ENCODE measurements around the gene LTBP2.

Gene LTBP2

GRCh38 chr14:74511966-74512830 is 99.8 kb downstream of the LTBP2 start:
- Histone ChIP-seq H3F3A (ENCODE audit: insufficient read depth, low read length) (no peaks in the 10 kb centered on the region), H3K4me2 (ENCODE audit: low read depth, low read length) (no peak overlapping the region), H3K9ac (ENCODE audit: low read length) (no peak overlapping the region), H3K9me2 (replicated peaks; ENCODE audit: insufficient read depth, low read length) (no peaks in the 10 kb centered on the region), H3K27ac (ENCODE audit: low read length) (no peak overlapping the region), H3K27me3 (replicated peaks; ENCODE audit: insufficient read depth, low read length) (peaks cover 59% of the 10 kb centered on the region), H3K4me3 (ENCODE audit: low read length) (no peak overlapping the region), H3K9me3 (replicated peaks; ENCODE audit: insufficient read depth, low read length) (no peaks in the 10 kb centered on the region), H3K4me1 (ENCODE audit: low read length) (no peaks in the 10 kb centered on the region), H2AFZ (ENCODE audit: low read length) (no peak overlapping the region), H3K36me3 (replicated peaks; ENCODE audit: insufficient read depth, low read length) (no peaks in the 10 kb centered on the region), H3K79me2 (ENCODE audit: low read length) (no peaks in the 10 kb centered on the region), H4K20me1 (ENCODE audit: insufficient read depth, low read length) (no peaks in the 10 kb centered on the region)
- DNase-seq, result no peak
- TF ChIP-seq EZH2phosphoT487 (IDR thresholded peaks at IDR 0.05; ENCODE audit: low read length) (no peak), CTCF (IDR thresholded peaks at IDR 0.05; ENCODE audit: low read length) (no peak), EZH2 (optimal IDR thresholded peaks at IDR 0.05; ENCODE audit: low read depth, low read length) (no peak)

- Histone ChIP-seq H3K4me3 (ENCODE audit: low read length) (no peak overlapping the region), H3K79me2 (ENCODE audit: low read length) (no peaks in the 10 kb centered on the region), H3K36me3 (replicated peaks; ENCODE audit: insufficient read depth, low read length) (no peaks in the 10 kb centered on the region), H3K4me1 (ENCODE audit: low read length) (no peaks in the 10 kb centered on the region), H3K27ac (ENCODE audit: low read length) (no peak overlapping the region), H3K27me3 (replicated peaks; ENCODE audit: insufficient read depth, low read length) (peaks cover 50% of the 10 kb centered on the region), H3K9ac (ENCODE audit: low read length) (no peak overlapping the region), H3F3A (ENCODE audit: insufficient read depth, low read length) (no peaks in the 10 kb centered on the region), H2AFZ (ENCODE audit: low read length) (no peak overlapping the region), H3K9me3 (replicated peaks; ENCODE audit: insufficient read depth, low read length) (no peaks in the 10 kb centered on the region), H3K4me2 (ENCODE audit: low read depth, low read length) (no peak overlapping the region), H4K20me1 (ENCODE audit: insufficient read depth, low read length) (no peaks in the 10 kb centered on the region), H3K9me2 (replicated peaks; ENCODE audit: insufficient read depth, low read length) (no peaks in the 10 kb centered on the region)
- DNase-seq, result no peak
- TF ChIP-seq CTCF (IDR thresholded peaks at IDR 0.05; ENCODE audit: low read length) (no peak), EZH2phosphoT487 (IDR thresholded peaks at IDR 0.05; ENCODE audit: low read length) (no peak), EZH2 (optimal IDR thresholded peaks at IDR 0.05; ENCODE audit: low read depth, low read length) (no peak)
Observed at GRCh38 chr14:74510959-74511409, 101.1 kb downstream of the LTBP2 start.

- Histone ChIP-seq H2AFZ (ENCODE audit: low read length) (no peak overlapping the region), H3K4me2 (ENCODE audit: low read depth, low read length) (no peak overlapping the region), H3K79me2 (ENCODE audit: low read length) (no peaks in the 10 kb centered on the region), H3K9ac (ENCODE audit: low read length) (no peak overlapping the region), H3K9me2 (replicated peaks; ENCODE audit: insufficient read depth, low read length) (no peaks in the 10 kb centered on the region), H3K4me1 (ENCODE audit: low read length) (no peaks in the 10 kb centered on the region), H3F3A (ENCODE audit: insufficient read depth, low read length) (no peaks in the 10 kb centered on the region), H3K4me3 (ENCODE audit: low read length) (no peak overlapping the region), H4K20me1 (ENCODE audit: insufficient read depth, low read length) (no peaks in the 10 kb centered on the region), H3K27me3 (replicated peaks; ENCODE audit: insufficient read depth, low read length) (peaks cover 44% of the 10 kb centered on the region), H3K36me3 (replicated peaks; ENCODE audit: insufficient read depth, low read length) (no peaks in the 10 kb centered on the region), H3K27ac (ENCODE audit: low read length) (no peak overlapping the region), H3K9me3 (replicated peaks; ENCODE audit: insufficient read depth, low read length) (no peaks in the 10 kb centered on the region)
- TF ChIP-seq CTCF (IDR thresholded peaks at IDR 0.05; ENCODE audit: low read length) (no peak), EZH2 (optimal IDR thresholded peaks at IDR 0.05; ENCODE audit: low read depth, low read length) (no peak), EZH2phosphoT487 (IDR thresholded peaks at IDR 0.05; ENCODE audit: low read length) (no peak)
- no peak for DNase-seq
Observed at GRCh38 chr14:74510223-74510931, 101.7 kb downstream of the LTBP2 start.

Data from MM.1S (cell line).